MM.1S (cell line): ENCODE measurements around the gene AMY2B.
"Not testable (repeated sequence)": the region's sequence is repeated elsewhere in the genome, so short reads cannot be mapped to it uniquely, and the experiment has no call there.

Experiments used
- EZH2 ChIP-seq: fragments of 300-600 bp; sonication (generic); optimal IDR thresholded peaks from 2 replicates; pipeline ENCODE3; 2017; ENCODE audit warnings: low read depth, mild to moderate bottlenecking, antibody characterized with exemption, low read length, mixed read lengths
- TF ChIP-seq, protein P1 (sequence below): fragments of 300-600 bp; sonication (generic); IDR thresholded peaks from 2 replicates; pipeline ENCODE4 v1.5.1; 2016; ENCODE audit warnings: antibody characterized with exemption, low read length, mixed read lengths

DNA sequence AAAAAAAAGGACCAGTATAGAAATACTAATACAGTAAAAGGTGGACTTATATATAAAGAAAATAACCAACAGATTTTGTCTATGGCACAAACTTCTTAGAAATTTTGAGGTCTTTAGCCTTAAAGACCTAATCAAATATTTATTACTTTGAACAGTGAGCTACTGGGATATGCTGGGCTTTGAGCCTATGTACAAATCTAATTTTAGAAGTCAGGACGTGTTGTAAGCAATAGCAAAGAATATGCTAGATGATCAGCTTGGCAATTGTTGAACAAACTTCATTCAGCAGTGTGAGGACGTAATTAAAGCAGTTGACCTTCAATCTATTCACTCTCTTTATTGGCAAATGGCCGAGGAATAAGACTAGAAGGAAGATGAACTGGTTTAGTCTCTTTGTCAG, 31.4 kb downstream of the AMY2B start:
- TF ChIP-seq, protein P1, sequence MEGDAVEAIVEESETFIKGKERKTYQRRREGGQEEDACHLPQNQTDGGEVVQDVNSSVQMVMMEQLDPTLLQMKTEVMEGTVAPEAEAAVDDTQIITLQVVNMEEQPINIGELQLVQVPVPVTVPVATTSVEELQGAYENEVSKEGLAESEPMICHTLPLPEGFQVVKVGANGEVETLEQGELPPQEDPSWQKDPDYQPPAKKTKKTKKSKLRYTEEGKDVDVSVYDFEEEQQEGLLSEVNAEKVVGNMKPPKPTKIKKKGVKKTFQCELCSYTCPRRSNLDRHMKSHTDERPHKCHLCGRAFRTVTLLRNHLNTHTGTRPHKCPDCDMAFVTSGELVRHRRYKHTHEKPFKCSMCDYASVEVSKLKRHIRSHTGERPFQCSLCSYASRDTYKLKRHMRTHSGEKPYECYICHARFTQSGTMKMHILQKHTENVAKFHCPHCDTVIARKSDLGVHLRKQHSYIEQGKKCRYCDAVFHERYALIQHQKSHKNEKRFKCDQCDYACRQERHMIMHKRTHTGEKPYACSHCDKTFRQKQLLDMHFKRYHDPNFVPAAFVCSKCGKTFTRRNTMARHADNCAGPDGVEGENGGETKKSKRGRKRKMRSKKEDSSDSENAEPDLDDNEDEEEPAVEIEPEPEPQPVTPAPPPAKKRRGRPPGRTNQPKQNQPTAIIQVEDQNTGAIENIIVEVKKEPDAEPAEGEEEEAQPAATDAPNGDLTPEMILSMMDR, result not testable (repeated sequence)
- TF ChIP-seq EZH2, result not testable (repeated sequence)
